ENCODE data around the gene MYBBP1A.

Gene MYBBP1A

DNA sequence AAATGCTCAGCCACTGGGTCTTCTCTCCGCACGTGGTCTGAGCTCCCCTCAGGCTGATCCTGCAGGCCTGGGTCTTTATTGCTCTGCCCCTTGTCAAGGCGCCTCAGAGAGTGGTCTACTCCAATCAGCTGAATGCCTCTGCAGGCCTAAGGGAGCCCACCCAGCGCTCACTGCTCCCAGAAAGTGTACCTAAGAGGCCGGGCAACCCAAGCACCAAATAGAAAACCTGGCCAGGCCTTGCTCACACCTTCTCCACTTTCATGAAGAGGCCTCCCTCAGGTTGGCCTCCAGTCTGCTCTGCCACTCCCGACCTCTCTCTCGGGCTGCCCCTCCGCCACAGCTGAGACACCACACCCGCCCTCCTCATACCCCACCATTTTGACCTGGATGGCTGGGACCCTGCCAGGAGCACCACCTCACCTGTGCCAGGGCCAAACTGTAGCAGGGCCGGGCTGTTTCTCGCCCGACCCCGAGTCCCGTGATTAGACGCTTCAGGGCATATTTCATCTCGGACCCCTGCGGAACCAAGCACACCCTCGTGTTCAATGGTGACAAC is 665 bp downstream of the MYBBP1A start:
- TF ChIP-seq TAF1 (IDR thresholded peaks at IDR 0.05; ENCODE audit: low read depth), result no peak
- no peak for TF ChIP-seq TEAD4 (IDR thresholded peaks at IDR 0.05)
- TF ChIP-seq CEBPB (IDR thresholded peaks at IDR 0.05), result no peak
- TF ChIP-seq, protein P1, sequence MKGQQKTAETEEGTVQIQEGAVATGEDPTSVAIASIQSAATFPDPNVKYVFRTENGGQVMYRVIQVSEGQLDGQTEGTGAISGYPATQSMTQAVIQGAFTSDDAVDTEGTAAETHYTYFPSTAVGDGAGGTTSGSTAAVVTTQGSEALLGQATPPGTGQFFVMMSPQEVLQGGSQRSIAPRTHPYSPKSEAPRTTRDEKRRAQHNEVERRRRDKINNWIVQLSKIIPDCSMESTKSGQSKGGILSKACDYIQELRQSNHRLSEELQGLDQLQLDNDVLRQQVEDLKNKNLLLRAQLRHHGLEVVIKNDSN (IDR thresholded peaks at IDR 0.05), result no peak
- TF ChIP-seq FOXM1 (IDR thresholded peaks at IDR 0.05; ENCODE audit: borderline replicate concordance, low read depth), result no peak
- no peak for TF ChIP-seq YY1 (IDR thresholded peaks at IDR 0.05; ENCODE audit: low read depth)
- TF ChIP-seq NFIC (IDR thresholded peaks at IDR 0.05), result no peak
- TF ChIP-seq, protein P2, sequence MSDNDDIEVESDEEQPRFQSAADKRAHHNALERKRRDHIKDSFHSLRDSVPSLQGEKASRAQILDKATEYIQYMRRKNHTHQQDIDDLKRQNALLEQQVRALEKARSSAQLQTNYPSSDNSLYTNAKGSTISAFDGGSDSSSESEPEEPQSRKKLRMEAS (IDR thresholded peaks at IDR 0.05), result no peak
- TF ChIP-seq TCF12 (IDR thresholded peaks at IDR 0.05; ENCODE audit: low read depth), result no peak
- no peak for TF ChIP-seq ZBTB7A (IDR thresholded peaks at IDR 0.05; ENCODE audit: low read depth)

DNA sequence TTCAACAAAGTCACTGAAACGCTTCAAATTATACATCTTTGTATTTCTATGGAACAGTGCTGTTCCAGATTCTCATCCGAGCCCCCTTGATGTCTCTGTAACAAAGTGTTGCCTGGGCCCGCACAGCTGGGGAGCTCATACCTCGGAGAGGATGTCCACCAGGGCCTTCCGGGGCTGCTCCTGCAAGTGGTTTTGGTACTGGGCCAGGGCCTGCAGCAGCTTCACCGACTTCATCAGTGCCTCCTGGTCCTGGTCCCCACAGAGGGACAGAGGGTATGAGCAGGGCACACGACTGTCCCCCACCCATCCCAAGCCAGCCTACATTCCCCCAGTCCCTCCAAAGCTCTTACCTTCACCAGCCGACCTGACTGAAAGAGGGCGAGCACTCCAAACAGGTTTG is 1.5 kb downstream of the MYBBP1A start:
- TF ChIP-seq ZBTB7A (IDR thresholded peaks at IDR 0.05; ENCODE audit: low read depth), result no peak
- TF ChIP-seq, protein P3, sequence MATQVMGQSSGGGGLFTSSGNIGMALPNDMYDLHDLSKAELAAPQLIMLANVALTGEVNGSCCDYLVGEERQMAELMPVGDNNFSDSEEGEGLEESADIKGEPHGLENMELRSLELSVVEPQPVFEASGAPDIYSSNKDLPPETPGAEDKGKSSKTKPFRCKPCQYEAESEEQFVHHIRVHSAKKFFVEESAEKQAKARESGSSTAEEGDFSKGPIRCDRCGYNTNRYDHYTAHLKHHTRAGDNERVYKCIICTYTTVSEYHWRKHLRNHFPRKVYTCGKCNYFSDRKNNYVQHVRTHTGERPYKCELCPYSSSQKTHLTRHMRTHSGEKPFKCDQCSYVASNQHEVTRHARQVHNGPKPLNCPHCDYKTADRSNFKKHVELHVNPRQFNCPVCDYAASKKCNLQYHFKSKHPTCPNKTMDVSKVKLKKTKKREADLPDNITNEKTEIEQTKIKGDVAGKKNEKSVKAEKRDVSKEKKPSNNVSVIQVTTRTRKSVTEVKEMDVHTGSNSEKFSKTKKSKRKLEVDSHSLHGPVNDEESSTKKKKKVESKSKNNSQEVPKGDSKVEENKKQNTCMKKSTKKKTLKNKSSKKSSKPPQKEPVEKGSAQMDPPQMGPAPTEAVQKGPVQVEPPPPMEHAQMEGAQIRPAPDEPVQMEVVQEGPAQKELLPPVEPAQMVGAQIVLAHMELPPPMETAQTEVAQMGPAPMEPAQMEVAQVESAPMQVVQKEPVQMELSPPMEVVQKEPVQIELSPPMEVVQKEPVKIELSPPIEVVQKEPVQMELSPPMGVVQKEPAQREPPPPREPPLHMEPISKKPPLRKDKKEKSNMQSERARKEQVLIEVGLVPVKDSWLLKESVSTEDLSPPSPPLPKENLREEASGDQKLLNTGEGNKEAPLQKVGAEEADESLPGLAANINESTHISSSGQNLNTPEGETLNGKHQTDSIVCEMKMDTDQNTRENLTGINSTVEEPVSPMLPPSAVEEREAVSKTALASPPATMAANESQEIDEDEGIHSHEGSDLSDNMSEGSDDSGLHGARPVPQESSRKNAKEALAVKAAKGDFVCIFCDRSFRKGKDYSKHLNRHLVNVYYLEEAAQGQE (IDR thresholded peaks at IDR 0.05; ENCODE audit: low read depth), result no peak
- TF ChIP-seq YY1 (IDR thresholded peaks at IDR 0.05; ENCODE audit: low read depth), result no peak
- no peak for TF ChIP-seq EGR1 (IDR thresholded peaks at IDR 0.05)
- TF ChIP-seq TCF12 (IDR thresholded peaks at IDR 0.05; ENCODE audit: low read depth), result no peak
- no peak for TF ChIP-seq CEBPB (IDR thresholded peaks at IDR 0.05)
- no peak for TF ChIP-seq RAD21 (IDR thresholded peaks at IDR 0.05; ENCODE audit: low read depth)
- TF ChIP-seq NFIC (IDR thresholded peaks at IDR 0.05), result no peak
- TF ChIP-seq, protein P2 (IDR thresholded peaks at IDR 0.05), result no peak
- no peak for TF ChIP-seq EP300 (IDR thresholded peaks at IDR 0.05; ENCODE audit: borderline replicate concordance)
- TF ChIP-seq TEAD4 (IDR thresholded peaks at IDR 0.05), result no peak
- no peak for TF ChIP-seq FOXM1 (IDR thresholded peaks at IDR 0.05; ENCODE audit: borderline replicate concordance, low read depth)
- TF ChIP-seq, protein P1 (IDR thresholded peaks at IDR 0.05), result no peak
- TF ChIP-seq CREB1 (IDR thresholded peaks at IDR 0.05; ENCODE audit: low read depth), result no peak
- no peak for TF ChIP-seq TAF1 (IDR thresholded peaks at IDR 0.05; ENCODE audit: low read depth)

DNA sequence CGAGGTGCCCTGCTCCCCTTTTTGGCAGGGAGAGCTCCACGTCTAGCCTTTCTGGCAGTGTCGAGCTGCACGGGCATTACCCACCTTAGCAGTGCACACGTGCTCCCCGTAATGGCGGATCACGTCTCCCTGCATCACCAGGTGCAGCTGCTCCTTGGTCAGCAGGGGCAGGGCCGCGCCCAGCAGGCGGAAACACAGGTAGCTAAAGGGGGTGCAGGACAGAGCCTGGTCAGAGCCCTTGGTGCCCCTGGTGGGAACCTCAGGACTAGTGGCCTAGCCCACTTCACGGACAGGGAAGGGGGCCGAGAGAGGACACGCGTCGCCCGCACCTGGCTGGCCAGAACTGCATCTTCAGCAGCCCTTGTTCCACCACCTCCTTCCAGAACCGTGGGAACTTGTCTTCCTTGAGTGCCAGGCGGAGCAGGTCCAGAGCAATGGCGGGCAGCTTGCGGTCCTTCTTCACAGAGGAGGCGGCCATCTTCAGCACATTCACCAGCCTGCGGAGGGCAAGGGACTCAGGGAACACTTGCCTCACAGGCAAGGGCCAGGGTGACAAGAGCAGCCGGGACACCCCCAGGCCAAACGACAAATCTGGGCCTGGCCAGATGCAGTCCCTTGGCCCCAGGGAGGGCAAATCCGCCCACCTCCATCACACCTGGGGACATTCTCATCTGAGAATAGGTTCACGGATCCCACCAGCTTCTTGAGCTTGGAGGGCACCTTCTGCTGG is 3.2 kb downstream of the MYBBP1A start:
- TF ChIP-seq, protein P3 (IDR thresholded peaks at IDR 0.05; ENCODE audit: low read depth), result no peak
- TF ChIP-seq, protein P2 (IDR thresholded peaks at IDR 0.05), result no peak
- TF ChIP-seq TAF1 (IDR thresholded peaks at IDR 0.05; ENCODE audit: low read depth) (no peak), YY1 (IDR thresholded peaks at IDR 0.05; ENCODE audit: low read depth) (no peak), CREB1 (IDR thresholded peaks at IDR 0.05; ENCODE audit: low read depth) (no peak), ZBTB7A (IDR thresholded peaks at IDR 0.05; ENCODE audit: low read depth) (no peak), EP300 (IDR thresholded peaks at IDR 0.05; ENCODE audit: borderline replicate concordance) (no peak), RAD21 (IDR thresholded peaks at IDR 0.05; ENCODE audit: low read depth) (no peak), TEAD4 (IDR thresholded peaks at IDR 0.05) (no peak), CEBPB (IDR thresholded peaks at IDR 0.05) (no peak), TCF12 (IDR thresholded peaks at IDR 0.05; ENCODE audit: low read depth) (no peak), NFIC (IDR thresholded peaks at IDR 0.05) (no peak), EGR1 (IDR thresholded peaks at IDR 0.05) (no peak), FOXM1 (IDR thresholded peaks at IDR 0.05; ENCODE audit: borderline replicate concordance, low read depth) (no peak)
- TF ChIP-seq, protein P1 (IDR thresholded peaks at IDR 0.05), result no peak

DNA sequence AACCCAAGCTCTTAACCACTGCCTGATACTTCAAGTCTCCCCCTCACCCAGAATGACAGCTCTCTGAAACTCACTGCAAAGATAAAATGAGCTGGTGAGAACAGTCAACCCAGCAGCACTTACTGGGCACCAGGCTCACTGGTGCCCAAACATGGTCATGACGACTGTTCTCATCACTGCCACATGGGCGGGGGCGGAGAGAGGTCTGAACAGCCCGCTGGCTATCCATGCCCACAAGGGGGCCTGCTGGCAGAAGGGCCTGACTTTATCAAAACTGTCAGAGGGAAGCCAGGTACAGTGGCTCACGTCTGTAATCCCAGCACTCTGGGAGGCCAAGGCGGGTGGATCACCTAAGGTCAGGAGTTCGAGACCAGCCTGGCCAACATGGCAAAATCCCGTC is 4.0 kb downstream of the MYBBP1A start:
- TF ChIP-seq, protein P2 (IDR thresholded peaks at IDR 0.05), result no peak
- TF ChIP-seq TEAD4 (IDR thresholded peaks at IDR 0.05) (no peak), NFIC (IDR thresholded peaks at IDR 0.05) (no peak), EP300 (IDR thresholded peaks at IDR 0.05; ENCODE audit: borderline replicate concordance) (no peak), RAD21 (IDR thresholded peaks at IDR 0.05; ENCODE audit: low read depth) (no peak), FOXM1 (IDR thresholded peaks at IDR 0.05; ENCODE audit: borderline replicate concordance, low read depth) (no peak), EGR1 (IDR thresholded peaks at IDR 0.05) (no peak), CREB1 (IDR thresholded peaks at IDR 0.05; ENCODE audit: low read depth) (no peak), YY1 (IDR thresholded peaks at IDR 0.05; ENCODE audit: low read depth) (no peak), TCF12 (IDR thresholded peaks at IDR 0.05; ENCODE audit: low read depth) (no peak), TAF1 (IDR thresholded peaks at IDR 0.05; ENCODE audit: low read depth) (no peak), CEBPB (IDR thresholded peaks at IDR 0.05) (no peak), ZBTB7A (IDR thresholded peaks at IDR 0.05; ENCODE audit: low read depth) (no peak)
- TF ChIP-seq, protein P3 (IDR thresholded peaks at IDR 0.05; ENCODE audit: low read depth), result no peak
- TF ChIP-seq, protein P1 (IDR thresholded peaks at IDR 0.05), result no peak

Measured in Ishikawa (cell line).